Keratinocyte (primary cell): ENCODE results near the gene IL10RA. TPM values are rescaled to one million over a fixed set of nuclear protein-coding genes. Genes with fewer than 3 reads are reported as not detected.

Experiments
- DNase-seq: peaks from one replicate; pipeline ENCODE4 v3.0.0-alpha.2; 2011; ENCODE audit warnings: low read depth, missing footprints, low spot score
- FAIRE-seq: peaks from 2 replicates; lab custom pipeline; 2011; peaks lifted over from hg19 to GRCh38; lab: Jason Lieb, UNC
- H2AFZ ChIP-seq: 2 replicates; pipeline ENCODE4 v1.6.0; 2012; ENCODE audit warnings: low read length, control low read depth, inconsistent platforms; ENCODE audit not compliant: control insufficient read depth
- H3K27ac ChIP-seq: 2 replicates; pipeline ENCODE4 v1.5.1; 2011; ENCODE audit warnings: low read length; ENCODE audit not compliant: control insufficient read depth, insufficient read depth
- H3K27me3 ChIP-seq: 3 replicates; pipeline ENCODE4 v1.6.0; 2011; ENCODE audit warnings: low read length; ENCODE audit not compliant: control insufficient read depth, insufficient read depth; ENCODE audit errors: extremely low read depth
- H3K36me3 ChIP-seq, 2 experiments: 2 replicates in 1 of 2; 3 replicates in 1 of 2; pipeline ENCODE4 v1.5.1; 2011; ENCODE audit warnings: low read length in 2 of 2, mild to moderate bottlenecking in 1 of 2; ENCODE audit not compliant: control insufficient read depth in 2 of 2, insufficient read depth in 2 of 2; ENCODE audit errors: extremely low read depth in 1 of 2
- H3K4me1 ChIP-seq: 3 replicates; pipeline ENCODE4 v1.5.1; 2011; ENCODE audit warnings: low read length; ENCODE audit not compliant: control insufficient read depth, insufficient read depth; ENCODE audit errors: extremely low read depth
- H3K4me2 ChIP-seq: 3 replicates; pipeline ENCODE4 v1.6.0; 2011; ENCODE audit warnings: low read depth, low read length; ENCODE audit not compliant: control insufficient read depth, insufficient read depth; ENCODE audit errors: extremely low read depth
- H3K4me3 ChIP-seq, 3 experiments: fragments of 200-600 bp in 1 of 3; sonication (generic) in 1 of 3; 2 replicates in 2 of 3; 3 replicates in 1 of 3; pipeline ENCODE4 v1.5.1; 2011 to 2016; ENCODE audit warnings: low read length in 3 of 3, mild to moderate bottlenecking in 3 of 3, control low read depth in 2 of 3, inconsistent platforms in 1 of 3, low read depth in 1 of 3, mixed read lengths in 1 of 3, mixed run types in 1 of 3, moderate library complexity in 1 of 3; ENCODE audit not compliant: control insufficient read depth in 2 of 3, insufficient read depth in 2 of 3; ENCODE audit errors: extremely low read depth in 1 of 3
- H3K79me2 ChIP-seq: 2 replicates; pipeline ENCODE4 v1.6.0; 2012; ENCODE audit warnings: low read length; ENCODE audit not compliant: control insufficient read depth, insufficient read depth
- H3K9ac ChIP-seq: 3 replicates; pipeline ENCODE4 v1.6.0; 2011; ENCODE audit warnings: low read length; ENCODE audit not compliant: control insufficient read depth, insufficient read depth; ENCODE audit errors: extremely low read depth
- H3K9me1 ChIP-seq: 3 replicates; pipeline ENCODE4 v1.6.0; 2011; ENCODE audit warnings: low read length; ENCODE audit not compliant: control insufficient read depth, insufficient read depth; ENCODE audit errors: extremely low read depth
- H3K9me3 ChIP-seq: 2 replicates; pipeline ENCODE4 v1.5.1; 2012; ENCODE audit warnings: low read depth, low read length; ENCODE audit not compliant: control insufficient read depth
- H4K20me1 ChIP-seq: 3 replicates; pipeline ENCODE4 v1.6.0; 2011; ENCODE audit warnings: low read length; ENCODE audit not compliant: control insufficient read depth, insufficient read depth; ENCODE audit errors: extremely low read depth
- EZH2 ChIP-seq: IDR thresholded peaks from one replicate; pipeline ENCODE4 v1.6.1; 2012; ENCODE audit warnings: inconsistent platforms, mild to moderate bottlenecking, low read length, moderate library complexity
- dilution Hi-C: fragments of 300-500 bp; cut with MboI; formaldehyde crosslinking; loops from one replicate; pipeline ENCODE4 v1.7.0; 2020; ENCODE audit warnings: low sequenced_read_pairs; ENCODE audit not compliant: extremely low pct_ligation_motif_present
- polyA plus RNA-seq, 5 experiments: library from polyadenylated mRNA; depleted of rRNA in 3 of 5; stranded (reverse) in 3 of 5; stranded (forward) in 1 of 5; unstranded in 1 of 5; fragments of >200 nt; gene quantifications; 1 replicate in 1 of 5; 2 replicates in 3 of 5; 3 replicates in 1 of 5; pipeline versions ENCODE4 v1.2.1 to v1.2.3, GENCODE V29; 2011 to 2012; ENCODE audit warnings: missing spikeins in 2 of 5, low read depth in 1 of 5, low replicate concordance in 1 of 5
- TF ChIP-seq, protein P1 (sequence below), 3 experiments: IDR thresholded peaks in 1 of 3; conservative IDR thresholded peaks in 1 of 3; optimal IDR thresholded peaks in 1 of 3; 2 replicates in 2 of 3; 3 replicates in 1 of 3; pipeline versions ENCODE3 to v1.5.1; 2011; ENCODE audit warnings: low read length in 3 of 3, mild to moderate bottlenecking in 3 of 3, moderate library complexity in 2 of 3, control low read depth in 1 of 3, inconsistent platforms in 1 of 3; ENCODE audit not compliant: insufficient read depth in 2 of 3; ENCODE audit errors: extremely low read depth in 1 of 3

Gene IL10RA
- polyA plus RNA-seq, 1 donor (not counting 4 experiments of a cell fraction or from before 2014, with no cell fraction given), result 0.04 TPM

DNA sequence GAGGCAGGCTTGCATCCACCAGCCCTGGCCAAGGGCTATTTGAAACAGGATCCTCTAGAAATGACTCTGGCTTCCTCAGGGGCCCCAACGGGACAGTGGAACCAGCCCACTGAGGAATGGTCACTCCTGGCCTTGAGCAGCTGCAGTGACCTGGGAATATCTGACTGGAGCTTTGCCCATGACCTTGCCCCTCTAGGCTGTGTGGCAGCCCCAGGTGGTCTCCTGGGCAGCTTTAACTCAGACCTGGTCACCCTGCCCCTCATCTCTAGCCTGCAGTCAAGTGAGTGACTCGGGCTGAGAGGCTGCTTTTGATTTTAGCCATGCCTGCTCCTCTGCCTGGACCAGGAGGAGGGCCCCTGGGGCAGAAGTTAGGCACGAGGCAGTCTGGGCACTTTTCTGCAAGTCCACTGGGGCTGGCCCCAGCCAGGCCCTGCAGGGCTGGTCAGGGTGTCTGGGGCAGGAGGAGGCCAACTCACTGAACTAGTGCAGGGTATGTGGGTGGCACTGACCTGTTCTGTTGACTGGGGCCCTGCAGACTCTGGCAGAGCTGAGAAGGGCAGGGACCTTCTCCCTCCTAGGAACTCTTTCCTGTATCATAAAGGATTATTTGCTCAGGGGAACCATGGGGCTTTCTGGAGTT, 13.3 kb downstream of the IL10RA start:
- dilution Hi-C loops, result no loop called here
- Histone ChIP-seq H3K36me3 (no peaks in the 10 kb centered on the region), H3K9ac (no peak overlapping the region), H3K4me1 (peaks cover 3% of the 10 kb centered on the region), H3K27me3 (peaks cover under 1% of the 10 kb centered on the region), H3K9me1 (no peaks in the 10 kb centered on the region), H3K4me2 (no peak overlapping the region), H4K20me1 (no peaks in the 10 kb centered on the region), H3K27ac (no peak overlapping the region), H3K9me3 (no peaks in the 10 kb centered on the region), H3K4me3 (no peak overlapping the region), H2AFZ (no peak overlapping the region), H3K79me2 (no peaks in the 10 kb centered on the region)
- DNase-seq (no peak), FAIRE-seq (no peak)
- TF ChIP-seq, protein P1, sequence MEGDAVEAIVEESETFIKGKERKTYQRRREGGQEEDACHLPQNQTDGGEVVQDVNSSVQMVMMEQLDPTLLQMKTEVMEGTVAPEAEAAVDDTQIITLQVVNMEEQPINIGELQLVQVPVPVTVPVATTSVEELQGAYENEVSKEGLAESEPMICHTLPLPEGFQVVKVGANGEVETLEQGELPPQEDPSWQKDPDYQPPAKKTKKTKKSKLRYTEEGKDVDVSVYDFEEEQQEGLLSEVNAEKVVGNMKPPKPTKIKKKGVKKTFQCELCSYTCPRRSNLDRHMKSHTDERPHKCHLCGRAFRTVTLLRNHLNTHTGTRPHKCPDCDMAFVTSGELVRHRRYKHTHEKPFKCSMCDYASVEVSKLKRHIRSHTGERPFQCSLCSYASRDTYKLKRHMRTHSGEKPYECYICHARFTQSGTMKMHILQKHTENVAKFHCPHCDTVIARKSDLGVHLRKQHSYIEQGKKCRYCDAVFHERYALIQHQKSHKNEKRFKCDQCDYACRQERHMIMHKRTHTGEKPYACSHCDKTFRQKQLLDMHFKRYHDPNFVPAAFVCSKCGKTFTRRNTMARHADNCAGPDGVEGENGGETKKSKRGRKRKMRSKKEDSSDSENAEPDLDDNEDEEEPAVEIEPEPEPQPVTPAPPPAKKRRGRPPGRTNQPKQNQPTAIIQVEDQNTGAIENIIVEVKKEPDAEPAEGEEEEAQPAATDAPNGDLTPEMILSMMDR (optimal IDR thresholded peaks at IDR 0.05 in 1 of 3, IDR thresholded peaks at IDR 0.05 in 1 of 3, conservative IDR thresholded peaks at IDR 0.05 in 1 of 3; ENCODE audit: extremely low read depth in 1 of 3, insufficient read depth in 2 of 3, low read length in 3 of 3), result no peak
- no peak for TF ChIP-seq EZH2

DNA sequence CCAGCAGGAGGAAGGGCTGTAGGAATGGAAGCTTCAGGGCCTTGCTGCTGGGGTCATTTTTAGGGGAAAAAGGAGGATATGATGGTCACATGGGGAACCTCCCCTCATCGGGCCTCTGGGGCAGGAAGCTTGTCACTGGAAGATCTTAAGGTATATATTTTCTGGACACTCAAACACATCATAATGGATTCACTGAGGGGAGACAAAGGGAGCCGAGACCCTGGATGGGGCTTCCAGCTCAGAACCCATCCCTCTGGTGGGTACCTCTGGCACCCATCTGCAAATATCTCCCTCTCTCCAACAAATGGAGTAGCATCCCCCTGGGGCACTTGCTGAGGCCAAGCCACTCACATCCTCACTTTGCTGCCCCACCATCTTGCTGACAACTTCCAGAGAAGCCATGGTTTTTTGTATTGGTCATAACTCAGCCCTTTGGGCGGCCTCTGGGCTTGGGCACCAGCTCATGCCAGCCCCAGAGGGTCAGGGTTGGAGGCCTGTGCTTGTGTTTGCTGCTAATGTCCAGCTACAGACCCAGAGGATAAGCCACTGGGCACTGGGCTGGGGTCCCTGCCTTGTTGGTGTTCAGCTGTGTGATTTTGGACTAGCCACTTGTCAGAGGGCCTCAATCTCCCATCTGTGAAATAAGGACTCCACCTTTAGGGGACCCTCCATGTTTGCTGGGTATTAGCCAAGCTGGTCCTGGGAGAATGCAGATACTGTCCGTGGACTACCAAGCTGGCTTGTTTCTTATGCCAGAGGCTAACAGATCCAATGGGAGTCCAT, 14.1 kb downstream of the IL10RA start:
- no peaks in the 10 kb centered on the region for H3K27me3 ChIP-seq
- no peak for TF ChIP-seq EZH2
- TF ChIP-seq, protein P1 (optimal IDR thresholded peaks at IDR 0.05 in 1 of 3, IDR thresholded peaks at IDR 0.05 in 1 of 3, conservative IDR thresholded peaks at IDR 0.05 in 1 of 3; ENCODE audit: extremely low read depth in 1 of 3, insufficient read depth in 2 of 3, low read length in 3 of 3), result no peak
- DNase-seq (no peak), FAIRE-seq (no peak)
- H3K9me3 ChIP-seq, result no peaks in the 10 kb centered on the region
- no peaks in the 10 kb centered on the region for H3K36me3 ChIP-seq
- H3K4me1 ChIP-seq, result peaks cover 3% of the 10 kb centered on the region
- no peak overlapping the region for H2AFZ ChIP-seq
- no peak overlapping the region for H3K4me3 ChIP-seq
- no peaks in the 10 kb centered on the region for H3K9me1 ChIP-seq
- no peaks in the 10 kb centered on the region for H4K20me1 ChIP-seq
- no peak overlapping the region for H3K9ac ChIP-seq
- dilution Hi-C loops, result no loop called here
- no peak overlapping the region for H3K4me2 ChIP-seq
- no peak overlapping the region for H3K27ac ChIP-seq
- H3K79me2 ChIP-seq, result no peaks in the 10 kb centered on the region
